ENCODE results near the gene CTXND2. TPM values are rescaled to one million over a fixed set of nuclear protein-coding genes. Genes with fewer than 3 reads are reported as not detected.

The CTXND2 gene
- total and polyA plus RNA-seq, 9 of the 15 experiments (the other 6 are each of a cell fraction or from before 2014, with no cell fraction given), result not detected

GRCh38 chr1:150931773-150932172 is 44.8 kb downstream of the CTXND2 start (continued):
- TF ChIP-seq SMARCB1 (IDR thresholded peaks at IDR 0.05; ENCODE audit: insufficient read length, low read depth) (no peak), RBM15 (IDR thresholded peaks at IDR 0.05; ENCODE audit: insufficient read depth, low read length) (no peak), SMARCA5 (IDR thresholded peaks at IDR 0.05) (peak; percentile 78; the same call in 1 of the 2 replicates), ZEB2 (IDR thresholded peaks at IDR 0.05) (no peak), ZNF324 (CRISPR knock-in tag; IDR thresholded peaks at IDR 0.05) (peak; percentile 97), TGIF2 (CRISPR knock-in tag; IDR thresholded peaks at IDR 0.05) (no peak)

GRCh38 chr1:150944856-150945255 is 57.9 kb downstream of the CTXND2 start:
- Histone ChIP-seq H3K9me3 (replicated peaks; ENCODE audit: control insufficient read depth, insufficient read depth, low read depth, low read length) (no peaks in the 10 kb centered on the region), H3K4me2 (ENCODE audit: insufficient read depth, low read length) (no peak overlapping the region), H3K9ac (ENCODE audit: insufficient read depth in 1 of 2, low read depth in 2 of 2, low read length in 2 of 2) (no peak overlapping the region), H3K79me2 (ENCODE audit: control insufficient read depth, insufficient read depth, low read length) (no peaks in the 10 kb centered on the region), H3K9me1 (ENCODE audit: control insufficient read depth, insufficient read depth, low read length) (no peaks in the 10 kb centered on the region), H3K27me3 (ENCODE audit: control insufficient read depth in 2 of 2, insufficient read depth in 2 of 2, low read length in 2 of 2) (no peaks in the 10 kb centered on the region), H4K20me1 (replicated peaks; ENCODE audit: control insufficient read depth, insufficient read depth, low read length) (no peaks in the 10 kb centered on the region), H3K36me3 (ENCODE audit: control insufficient read depth, insufficient read depth, low read length) (peaks cover 82% of the 10 kb centered on the region), H3K4me3 (no peak overlapping the region), H3K27ac (ENCODE audit: extremely low read depth, low read depth, low read length) (no peak overlapping the region), H2AFZ (ENCODE audit: low read depth, low read length) (no peak overlapping the region), H3K4me1 (replicated peaks in 1 of 2; ENCODE audit: control insufficient read depth in 2 of 2, insufficient read depth in 2 of 2, low read length in 2 of 2) (no peaks in the 10 kb centered on the region)
- in situ Hi-C loops (cut with MboI) (no loop called here), intact Hi-C loops (cut with micrococcal nuclease) (no loop called here)
- ChIA-PET CTCF (ENCODE audit: low intra/inter-chr PET ratio) (no interaction called here), POLR2A (interaction anchor here (1.0 kb wide), 1 partner anchor 18 kb away, joined by 3 read pairs; no protein-coding TSS in a partner anchor)
- 68% methylated on average over 5 of the region's 5 CpGs for WGBS (ENCODE audit: insufficient coverage, low coverage, missing lambda C conversion rate)
- no TSS peak for BruUV-seq (replicated peaks)
- FAIRE-seq, result no peak
- ATAC-seq, result no peak
- no peak for DNase-seq (ENCODE audit: extremely low read depth in 1 of 4, low spot score in 3 of 4)
- TF ChIP-seq MXD1 (CRISPR knock-in tag; IDR thresholded peaks at IDR 0.05; ENCODE audit: borderline replicate concordance, poor library complexity, severe bottlenecking) (no peak), ZNF143 (CRISPR knock-in tag; IDR thresholded peaks at IDR 0.05) (no peak), E2F8 (IDR thresholded peaks at IDR 0.05; ENCODE audit: low read depth, partially characterized antibody) (no peak)
